SK-N-DZ (cell line): Measurements from ENCODE around the gene LY6G6D.

Source experiments
- DNase-seq: peaks from one replicate; pipeline ENCODE4 v3.0.0-alpha.2; 2015; ENCODE audit warnings: low spot score

The LY6G6D gene

DNA sequence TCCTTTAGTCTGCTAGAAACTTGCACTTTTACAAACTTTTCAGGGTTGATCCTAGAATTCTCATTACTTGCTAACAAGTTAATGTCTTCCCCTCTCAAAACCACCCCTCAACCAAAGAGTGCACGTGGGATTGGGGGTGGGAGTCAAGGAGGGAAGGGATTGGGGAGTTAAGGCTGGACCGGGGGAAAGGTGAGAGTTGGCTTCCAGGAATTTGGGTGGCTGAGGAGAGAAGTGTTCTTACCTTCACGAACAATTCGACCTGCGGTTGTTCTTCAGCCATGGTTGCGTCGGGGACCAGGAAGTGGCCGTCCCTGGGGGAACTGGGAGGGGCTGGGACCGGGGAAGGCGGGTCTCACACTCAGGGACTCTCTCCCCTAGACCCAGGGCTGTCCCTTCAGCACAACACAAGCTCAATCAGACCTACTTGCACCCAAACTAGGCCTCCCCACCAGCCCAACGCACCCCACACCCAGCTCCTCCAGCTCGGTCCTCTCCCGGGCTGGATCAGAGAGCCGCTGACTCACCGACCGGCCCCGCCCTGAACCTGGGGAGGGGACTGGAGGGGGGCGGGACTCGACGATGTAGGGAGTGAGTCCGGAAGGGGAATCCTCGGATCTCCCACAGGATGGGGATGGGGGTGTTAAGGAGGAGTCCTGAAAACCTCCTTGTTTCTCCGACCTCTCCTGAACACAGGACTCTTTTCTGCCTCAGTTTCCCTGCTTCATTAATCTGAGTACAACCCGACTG, 21.0 kb downstream of the LY6G6D start, which contains the start of gene CLIC1:
Gene CLIC1, minus strand, starts transcription at position 510 of the 747 bp plus-strand sequence. Its CDS starts 230 bp downstream, at position 280.
- DNase-seq, result peak; percentile 59

DNA sequence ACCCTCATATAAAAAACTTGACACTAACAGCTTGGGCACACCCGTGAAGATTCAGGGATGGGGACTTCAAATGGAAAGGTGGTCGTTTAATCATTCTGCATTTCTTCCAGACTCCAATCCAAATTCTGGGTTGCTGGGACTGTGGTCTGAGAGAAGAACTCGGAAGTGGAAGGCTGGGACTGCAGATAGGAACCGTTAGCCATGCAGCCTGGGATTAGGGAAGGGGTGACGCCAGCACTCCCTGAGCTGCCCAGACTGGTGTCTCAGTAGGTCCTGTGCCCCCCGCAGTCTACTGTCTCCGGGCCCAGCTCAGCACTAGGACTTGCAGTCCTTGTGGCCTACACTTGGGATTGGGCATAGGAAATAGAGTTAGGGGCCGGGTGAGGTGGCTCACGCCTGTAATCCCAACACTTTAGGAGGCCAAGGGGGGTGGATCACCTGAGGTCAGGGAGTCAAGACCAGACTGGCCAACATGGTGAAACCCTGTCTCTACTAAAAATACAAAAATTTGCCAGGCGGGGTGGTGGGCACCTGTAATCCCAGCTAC, 21.7 kb downstream of the LY6G6D start:
- no peak for DNase-seq

- no peak for DNase-seq
Observed at GRCh38 chr6:31737315-31737990, 22.3 kb downstream of the LY6G6D start.

GRCh38 chr6:31737991-31738979, 23.1 kb downstream of the LY6G6D start:
- DNase-seq, result no peak

DNA sequence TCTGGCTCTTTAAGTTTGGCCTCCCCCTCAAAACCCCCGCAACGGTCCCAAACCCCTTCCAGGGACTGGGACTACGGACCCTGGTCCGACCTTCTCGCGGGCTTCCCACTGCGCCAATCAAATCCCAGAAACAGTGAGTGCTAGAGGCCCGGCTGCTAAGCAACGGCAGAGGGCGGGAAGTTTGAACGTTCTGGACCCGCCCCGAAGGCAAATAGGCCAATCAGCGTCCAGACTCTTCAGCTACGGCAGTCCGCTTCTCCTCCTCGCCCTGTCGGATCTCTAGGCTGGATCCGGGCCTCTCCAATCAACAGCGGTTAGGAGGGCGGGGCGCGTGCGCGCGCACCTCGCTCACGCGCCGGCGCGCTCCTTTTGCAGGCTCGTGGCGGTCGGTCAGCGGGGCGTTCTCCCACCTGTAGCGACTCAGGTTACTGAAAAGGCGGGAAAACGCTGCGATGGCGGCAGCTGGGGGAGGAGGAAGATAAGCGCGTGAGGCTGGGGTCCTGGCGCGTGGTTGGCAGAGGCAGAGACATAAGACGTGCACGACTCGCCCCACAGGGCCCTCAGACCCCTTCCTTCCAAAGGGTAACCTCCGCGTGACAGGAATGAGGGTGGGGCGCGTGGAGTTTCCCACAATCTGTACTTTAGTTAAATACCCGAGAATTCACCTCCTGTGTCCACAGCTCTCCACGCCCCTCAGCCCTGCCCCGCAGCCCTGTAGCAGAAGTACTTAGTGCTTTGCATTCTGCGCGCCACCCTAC, 24.7 kb downstream of the LY6G6D start, which contains the start of gene MSH5:
Gene MSH5, plus strand, starts transcription at position 367 of the 758 bp plus-strand sequence. CDS start 462 bp downstream, outside the sequence.
- DNase-seq, result peak; percentile 97

DNA sequence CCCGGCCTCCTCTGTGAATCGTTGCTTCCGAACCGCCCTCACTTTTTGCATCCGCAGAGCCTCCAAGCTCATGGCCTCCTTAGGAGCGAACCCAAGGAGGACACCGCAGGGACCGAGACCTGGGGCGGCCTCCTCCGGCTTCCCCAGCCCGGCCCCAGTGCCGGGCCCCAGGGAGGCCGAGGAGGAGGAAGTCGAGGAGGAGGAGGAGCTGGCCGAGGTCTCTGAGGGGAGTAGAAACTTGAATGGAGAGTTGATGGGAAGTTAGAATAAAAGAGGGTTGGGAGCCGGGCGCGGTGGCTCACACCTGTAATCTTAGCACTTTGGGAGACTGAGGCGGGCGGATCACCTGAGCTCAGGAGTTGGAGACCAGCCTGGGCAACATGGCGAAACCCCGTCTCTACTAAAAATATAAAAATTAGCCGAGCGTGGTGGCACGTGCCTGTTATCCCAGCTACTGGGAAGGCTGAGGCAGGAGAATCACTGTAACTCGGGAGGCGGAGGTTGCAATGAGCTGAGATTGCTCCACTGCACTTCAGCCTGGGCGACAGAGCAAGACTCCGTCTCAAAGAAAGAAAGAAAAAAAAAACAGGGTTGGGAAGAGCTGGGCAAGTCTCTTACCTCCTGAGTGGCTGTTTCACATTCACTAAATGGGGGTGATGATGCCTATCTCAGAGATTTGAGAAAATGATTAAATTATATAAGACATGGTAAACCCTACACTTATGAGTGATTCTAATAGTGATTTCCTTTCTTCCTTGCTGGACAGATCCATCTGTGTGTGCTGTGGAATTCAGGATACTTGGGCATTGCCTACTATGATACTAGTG, 25.5 kb downstream of the LY6G6D start:
- DNase-seq, result no peak

DNA sequence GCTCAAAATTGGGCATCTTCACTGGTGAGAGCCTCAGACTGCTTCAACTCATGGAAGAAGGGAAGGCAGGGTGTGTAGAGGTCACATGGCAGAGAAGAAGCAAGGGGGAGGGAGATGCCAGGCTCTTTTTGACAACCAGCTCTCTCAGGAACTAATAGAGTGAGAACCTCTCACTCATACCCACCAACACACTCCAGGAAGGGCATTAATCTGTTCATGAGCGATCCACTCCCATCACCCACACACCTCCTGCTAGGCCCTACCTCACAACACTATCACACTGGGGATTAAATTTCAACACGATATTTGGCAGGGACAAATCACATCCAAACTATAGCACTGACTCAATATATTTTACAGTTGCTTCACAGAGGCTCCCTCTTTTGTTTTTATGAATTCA, 26.7 kb downstream of the LY6G6D start:
- DNase-seq, result no peak

- no peak for DNase-seq
Observed at GRCh38 chr6:31742894-31743293, 27.7 kb downstream of the LY6G6D start.

DNA sequence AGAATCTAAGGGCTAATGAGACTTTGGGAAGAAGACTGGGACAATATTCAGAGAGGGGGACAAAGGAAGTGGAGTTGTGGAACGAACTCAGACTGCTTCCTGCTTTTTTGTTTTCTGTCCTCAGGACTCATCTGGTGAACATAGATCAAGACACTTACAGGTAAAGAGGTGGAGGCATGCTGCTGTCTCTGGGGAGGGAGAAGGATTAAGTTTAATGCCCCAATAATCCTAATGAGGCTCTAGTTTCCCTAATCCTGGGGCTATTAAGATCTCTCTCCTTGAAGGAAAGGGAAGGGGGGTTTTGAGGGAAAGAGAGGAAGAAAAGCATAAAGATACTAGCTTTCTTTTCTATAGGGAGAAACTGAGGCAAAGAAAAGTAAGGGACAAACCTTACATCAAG, 29.3 kb downstream of the LY6G6D start:
- DNase-seq, result no peak

- DNase-seq, result no peak
Observed at GRCh38 chr6:31749301-31750036, 34.3 kb downstream of the LY6G6D start.

DNA sequence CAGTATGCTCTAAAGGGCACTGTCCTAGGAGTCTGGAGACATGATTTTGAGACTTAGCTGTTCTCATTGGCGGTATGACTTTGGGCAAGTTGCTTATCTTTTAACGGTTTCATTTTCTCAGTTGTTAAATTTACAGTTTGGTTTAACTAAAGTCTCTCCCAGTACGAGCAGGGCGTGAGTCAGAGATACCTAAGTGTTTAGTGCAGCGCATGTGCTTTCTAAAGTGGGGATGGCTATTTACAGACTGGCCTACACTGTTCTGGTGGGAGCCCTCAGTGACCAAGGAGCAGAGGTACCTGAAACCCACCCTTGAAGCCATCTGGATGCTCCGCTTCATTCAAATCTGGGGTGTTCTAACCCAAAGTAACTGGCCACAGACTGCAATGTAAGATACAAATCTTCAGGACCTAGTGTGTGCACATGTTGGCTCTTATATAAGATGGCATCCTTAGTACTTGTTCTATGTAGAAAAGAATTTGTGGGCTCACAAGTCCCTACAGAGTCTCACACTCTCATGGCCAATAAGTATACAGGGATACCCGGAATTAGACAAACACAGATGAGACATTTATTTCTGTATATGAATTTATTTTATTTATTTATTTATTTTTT, 35.4 kb downstream of the LY6G6D start:
- DNase-seq, result no peak

- no peak for DNase-seq
Observed at GRCh38 chr6:31752739-31753319, 37.7 kb downstream of the LY6G6D start.

- DNase-seq, result no peak
Observed at GRCh38 chr6:31758281-31758680, 43.1 kb downstream of the LY6G6D start.

DNA sequence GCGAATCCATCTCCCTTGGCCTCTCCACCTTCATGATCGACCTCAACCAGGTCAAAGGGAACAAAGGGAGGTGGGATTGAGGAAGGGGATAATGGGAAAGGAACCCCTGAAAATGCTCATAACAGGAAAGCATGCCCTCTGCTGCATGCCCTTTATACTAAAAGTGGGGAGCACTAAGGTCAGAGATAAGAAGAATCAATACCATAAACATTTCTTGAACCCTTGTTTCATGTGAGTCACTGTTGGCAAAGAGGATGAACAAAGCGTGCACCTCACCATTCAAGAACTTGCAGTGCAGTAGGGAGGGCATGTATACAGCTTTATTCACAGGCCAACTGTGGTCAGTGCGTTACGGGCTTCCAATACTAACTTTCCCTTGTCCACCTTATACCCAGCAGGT, 45.6 kb downstream of the LY6G6D start:
- no peak for DNase-seq

DNA sequence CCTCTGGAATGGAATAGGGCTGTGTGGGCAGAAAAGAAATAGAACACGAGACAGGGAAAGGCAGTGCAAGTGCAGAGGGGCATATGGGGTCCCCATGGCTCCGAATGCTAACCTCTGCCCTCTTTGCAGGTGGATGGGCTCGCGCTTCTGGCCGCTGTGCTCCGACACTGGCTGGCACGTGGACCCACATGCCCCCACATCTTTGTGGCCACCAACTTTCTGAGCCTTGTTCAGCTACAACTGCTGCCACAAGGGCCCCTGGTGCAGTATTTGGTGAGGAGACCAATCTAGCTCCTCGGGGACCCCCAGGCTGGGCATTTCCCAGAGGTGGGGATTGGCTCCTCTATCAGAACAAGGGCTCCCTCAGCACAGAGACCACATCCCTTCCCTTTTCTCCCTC, 46.2 kb downstream of the LY6G6D start:
- DNase-seq, result no peak

- no peak for DNase-seq
Observed at GRCh38 chr6:31762356-31762755, 47.2 kb downstream of the LY6G6D start, which contains the start of gene SAPCD1. TSS of gene SAPCD1 (plus strand) at chr6:31762656. CDS start at chr6:31763055, 399 bp downstream.

DNA sequence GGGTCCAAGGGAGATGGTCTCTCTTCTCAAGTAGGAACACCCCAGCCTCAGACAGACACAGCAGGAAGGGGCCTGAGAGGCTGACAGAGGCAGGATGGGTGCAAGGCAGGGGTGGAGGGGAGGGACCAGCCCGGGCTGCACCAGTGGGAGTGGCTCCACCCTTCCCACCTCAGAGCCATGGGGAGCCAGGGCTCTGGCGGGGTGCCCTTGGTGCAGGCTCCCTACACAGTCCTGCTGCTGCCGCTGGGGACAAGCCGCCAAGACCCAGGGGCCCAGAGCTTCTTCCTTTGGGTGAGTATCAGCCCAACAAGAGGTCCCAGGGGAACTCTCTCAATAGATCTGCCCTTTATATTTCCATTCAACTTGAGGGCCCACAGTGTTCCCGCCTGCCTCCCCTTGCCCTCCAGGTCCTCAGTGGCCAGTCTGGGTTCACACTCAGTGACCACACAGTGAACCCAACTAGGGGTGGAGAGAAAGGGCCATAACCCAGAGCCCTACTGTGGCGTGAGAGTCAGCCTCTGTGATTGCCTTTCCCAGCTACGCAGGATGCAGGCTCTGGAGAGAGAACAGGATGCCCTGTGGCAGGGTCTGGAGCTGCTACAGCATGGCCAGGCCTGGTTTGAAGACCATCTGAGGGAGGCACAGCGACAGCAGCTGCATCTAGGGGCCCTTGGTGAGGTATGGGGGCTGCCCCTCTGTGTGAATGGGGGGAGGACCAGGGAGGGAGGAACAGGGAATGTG, 47.9 kb downstream of the LY6G6D start:
- DNase-seq, result no peak

- DNase-seq, result no peak
Observed at GRCh38 chr6:31763619-31763940, 48.4 kb downstream of the LY6G6D start.
